ENCODE results near the gene ADAM10. TPM values are rescaled to one million over a fixed set of nuclear protein-coding genes. Genes with fewer than 3 reads are reported as not detected.

ADAM10 gene
- total RNA-seq, 1 experiment from 2014 or later: 474 TPM

GRCh38 chr15:58758141-58758540 lies 8.6 kb upstream of the ADAM10 start:
- CTCF ChIA-PET: interaction anchor here (0.7 kb wide), 2 partner anchors 426 to 546 kb away, joined by 3 read pairs; no protein-coding TSS in a partner anchor
- no peak overlapping the region for H3K4me3 Mint-ChIP-seq (ENCODE audit: low read depth, unreplicated experiment)
- no peak for TF ChIP-seq CTCF (IDR thresholded peaks at IDR 0.05; ENCODE audit: unreplicated experiment)
- intact Hi-C loops (cut with micrococcal nuclease; ENCODE audit: unreplicated experiment): loop anchor here (2.0 kb wide), 1 partner anchor 529 kb away; no protein-coding TSS in a partner anchor
- peaks cover 3% of the 10 kb centered on the region for H3K9me3 Mint-ChIP-seq (ENCODE audit: low read depth, unreplicated experiment)
- H3K27ac Mint-ChIP-seq (ENCODE audit: unreplicated experiment): no peak overlapping the region
- DNase-seq: peak; percentile 33
- no peaks in the 10 kb centered on the region for H3K36me3 Mint-ChIP-seq (ENCODE audit: insufficient read depth, unreplicated experiment)
- H3K27me3 Mint-ChIP-seq (ENCODE audit: unreplicated experiment): no peaks in the 10 kb centered on the region
- BruUV-seq (replicated peaks): no TSS peak
- peaks cover 12% of the 10 kb centered on the region for H3K4me1 Mint-ChIP-seq (ENCODE audit: low read depth, unreplicated experiment)

GRCh38 chr15:58755956-58756355 lies 6.4 kb upstream of the ADAM10 start:
- intact Hi-C loops (cut with micrococcal nuclease; ENCODE audit: unreplicated experiment): no loop called here
- no peak overlapping the region for H3K27ac Mint-ChIP-seq (ENCODE audit: unreplicated experiment)
- H3K27me3 Mint-ChIP-seq (ENCODE audit: unreplicated experiment): no peaks in the 10 kb centered on the region
- no peak overlapping the region for H3K4me3 Mint-ChIP-seq (ENCODE audit: low read depth, unreplicated experiment)
- H3K36me3 Mint-ChIP-seq (ENCODE audit: insufficient read depth, unreplicated experiment): no peaks in the 10 kb centered on the region
- no peak for TF ChIP-seq CTCF (IDR thresholded peaks at IDR 0.05; ENCODE audit: unreplicated experiment)
- no peaks in the 10 kb centered on the region for H3K9me3 Mint-ChIP-seq (ENCODE audit: low read depth, unreplicated experiment)
- CTCF ChIA-PET: interaction anchor here (0.7 to 1.6 kb wide), 4 partner anchors 13 to 528 kb away, joined by 3 to 7 read pairs (median 5); partner anchors contain the start of gene MINDY2
- BruUV-seq (replicated peaks): no TSS peak
- DNase-seq: peak; percentile 40
- H3K4me1 Mint-ChIP-seq (ENCODE audit: low read depth, unreplicated experiment): peaks cover 12% of the 10 kb centered on the region

GRCh38 chr15:58755350-58755749 lies 5.8 kb upstream of the ADAM10 start:
- no TSS peak for BruUV-seq (replicated peaks)
- H3K27ac Mint-ChIP-seq (ENCODE audit: unreplicated experiment): no peak overlapping the region
- TF ChIP-seq CTCF (IDR thresholded peaks at IDR 0.05; ENCODE audit: unreplicated experiment): no peak
- no peaks in the 10 kb centered on the region for H3K9me3 Mint-ChIP-seq (ENCODE audit: low read depth, unreplicated experiment)
- no peak overlapping the region for H3K4me3 Mint-ChIP-seq (ENCODE audit: low read depth, unreplicated experiment)
- H3K4me1 Mint-ChIP-seq (ENCODE audit: low read depth, unreplicated experiment): peaks cover 12% of the 10 kb centered on the region
- intact Hi-C loops (cut with micrococcal nuclease; ENCODE audit: unreplicated experiment): no loop called here
- no peak for DNase-seq
- no peaks in the 10 kb centered on the region for H3K36me3 Mint-ChIP-seq (ENCODE audit: insufficient read depth, unreplicated experiment)
- no peaks in the 10 kb centered on the region for H3K27me3 Mint-ChIP-seq (ENCODE audit: unreplicated experiment)
- CTCF ChIA-PET: interaction anchor here (0.6 to 1.6 kb wide), 4 partner anchors 13 to 208 kb away, joined by 3 to 7 read pairs (median 5); partner anchors contain the start of gene MINDY2

DNA sequence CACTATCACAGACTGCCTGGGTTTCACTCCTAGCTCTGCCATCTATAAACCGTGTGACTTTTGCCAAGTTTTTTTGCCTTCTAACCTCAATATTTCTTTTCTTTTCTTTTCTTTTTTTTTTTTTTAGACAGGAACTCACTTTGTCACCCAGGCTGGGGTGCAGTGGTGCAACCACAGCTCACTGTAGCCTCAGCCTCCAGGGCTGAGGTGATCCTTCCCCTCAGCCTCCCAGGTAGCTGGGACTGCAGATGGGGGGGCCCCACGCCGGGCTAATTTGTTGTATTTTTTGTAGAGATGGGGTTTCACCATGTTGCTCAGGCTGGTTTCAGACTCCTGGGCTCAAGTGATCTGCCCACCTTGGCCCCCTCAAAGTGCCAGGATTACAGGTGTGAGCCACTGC lies 3.2 kb upstream of the ADAM10 start:
- no peak for DNase-seq
- Mint-ChIP-seq H3K27me3 (ENCODE audit: unreplicated experiment) (no peaks in the 10 kb centered on the region), H3K36me3 (ENCODE audit: insufficient read depth, unreplicated experiment) (peaks cover 26% of the 10 kb centered on the region), H3K9me3 (ENCODE audit: low read depth, unreplicated experiment) (no peaks in the 10 kb centered on the region), H3K27ac (ENCODE audit: unreplicated experiment) (no peak overlapping the region), H3K4me3 (ENCODE audit: low read depth, unreplicated experiment) (no peak overlapping the region), H3K4me1 (ENCODE audit: low read depth, unreplicated experiment) (peaks cover 12% of the 10 kb centered on the region)
- TF ChIP-seq CTCF (IDR thresholded peaks at IDR 0.05; ENCODE audit: unreplicated experiment): no peak
- intact Hi-C loops (cut with micrococcal nuclease; ENCODE audit: unreplicated experiment): no loop called here
- CTCF ChIA-PET: interaction anchor here (0.5 to 0.6 kb wide), 2 partner anchors 282 to 382 kb away, joined by 3 to 6 read pairs; no protein-coding TSS in a partner anchor
- BruUV-seq (replicated peaks): no TSS peak
